SH-SY5Y (cell line): ENCODE measurements around the gene CCDC185.

ENCODE experiments used
- GATA2 ChIP-seq: IDR thresholded peaks from 2 replicates; pipeline ENCODE4 v1.6.1; 2011; ENCODE audit warnings: mild to moderate bottlenecking, low read depth, low read length
- GATA3 ChIP-seq: IDR thresholded peaks from 2 replicates; pipeline ENCODE4 v1.6.1; 2011; ENCODE audit warnings: low read depth, mild to moderate bottlenecking, low read length, moderate library complexity

DNA sequence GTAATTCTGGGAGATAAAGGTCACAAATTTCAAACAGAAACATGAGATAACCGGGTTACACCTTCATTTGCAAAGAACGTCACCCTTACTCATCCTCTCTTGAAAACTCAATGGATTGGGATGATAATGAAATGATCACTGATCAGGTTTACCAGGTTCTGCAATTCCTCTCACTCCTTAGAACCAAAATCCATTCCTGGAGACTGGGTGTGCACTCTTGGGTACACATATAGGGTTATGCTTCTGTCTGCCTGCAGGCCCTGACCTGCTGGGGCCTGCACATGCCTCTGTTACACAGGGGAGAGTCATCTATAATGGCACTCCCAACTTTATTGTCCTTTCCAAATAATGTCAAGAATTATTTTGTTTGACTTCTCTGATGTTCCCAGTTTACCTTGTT lies 37.5 kb upstream of the CCDC185 start:
- TF ChIP-seq GATA3: no peak
- no peak for TF ChIP-seq GATA2
